SU-DHL-6 (cell line): Measurements from ENCODE around the gene TNXB.

Source experiments
- H2AFZ ChIP-seq: fragments of 200-600 bp; sonication (generic); 2 replicates; pipeline ENCODE4 v1.6.1; 2014; ENCODE audit warnings: low read depth, mild to moderate bottlenecking, moderate library complexity, mixed read lengths, antibody characterized with exemption, low read length; ENCODE audit not compliant: severe bottlenecking
- H3F3A ChIP-seq: fragments of 200-600 bp; shearing (Covaris generic); 2 replicates; pipeline ENCODE4 v1.6.0; 2016; ENCODE audit warnings: antibody characterized with exemption, mild to moderate bottlenecking; ENCODE audit not compliant: insufficient read depth
- H3K27ac ChIP-seq: fragments of 200-600 bp; sonication (generic); 2 replicates; pipeline ENCODE4 v1.5.1; 2016; ENCODE audit warnings: low read depth, mild to moderate bottlenecking, low read length, moderate library complexity, mixed read lengths
- H3K27me3 ChIP-seq: fragments of 200-600 bp; sonication (generic), shearing (Covaris generic); 2 replicates; pipeline ENCODE4 v1.6.0; 2014; ENCODE audit warnings: mild to moderate bottlenecking, low read length
- H3K36me3 ChIP-seq: fragments of 200-600 bp; sonication (generic); 2 replicates; pipeline ENCODE4 v1.6.1; 2014; ENCODE audit warnings: mild to moderate bottlenecking, low read length, mixed read lengths
- H3K4me2 ChIP-seq: fragments of 300-600, 200-600 bp; shearing (Covaris generic), sonication (generic); 2 replicates; pipeline ENCODE4 v1.6.0; 2014; ENCODE audit warnings: low read length, low read depth, mild to moderate bottlenecking; ENCODE audit not compliant: poor library complexity, severe bottlenecking
- H3K4me3 ChIP-seq: fragments of 200-600 bp; sonication (generic); 2 replicates; pipeline ENCODE4 v1.5.1; 2014; ENCODE audit warnings: antibody characterized with exemption, low read length, mild to moderate bottlenecking, mixed read lengths; ENCODE audit not compliant: insufficient read depth, poor library complexity, severe bottlenecking
- H3K79me2 ChIP-seq: fragments of 200-600 bp; sonication (generic); 2 replicates; pipeline ENCODE4 v1.6.1; 2014; ENCODE audit warnings: mild to moderate bottlenecking, low read length, moderate library complexity; ENCODE audit not compliant: insufficient read depth
- H3K9ac ChIP-seq: fragments of 200-600 bp; sonication (generic); 2 replicates; pipeline ENCODE4 v1.7.0; 2014; ENCODE audit warnings: mild to moderate bottlenecking, low read length
- H3K9me2 ChIP-seq: fragments of 200-600 bp; sonication (generic); replicated peaks from 2 replicates; pipeline ENCODE4 v1.6.1; 2014; ENCODE audit warnings: low read length; ENCODE audit not compliant: insufficient read depth
- H3K9me3 ChIP-seq: fragments of 200-600 bp; sonication (generic); 2 replicates; pipeline ENCODE4 v1.6.1; 2014; ENCODE audit warnings: low read length, mixed read lengths; ENCODE audit not compliant: insufficient read depth
- H4K20me1 ChIP-seq: fragments of 200-600 bp; sonication (generic); 2 replicates; pipeline ENCODE4 v1.6.1; 2014; ENCODE audit warnings: low read depth, mild to moderate bottlenecking, antibody characterized with exemption, low read length, moderate library complexity, mixed read lengths
- CTCF ChIP-seq: fragments of 200-600 bp; sonication (generic); IDR thresholded peaks from one replicate; pipeline ENCODE4 v1.5.1; 2017; ENCODE audit warnings: antibody characterized with exemption, mild to moderate bottlenecking, low read length, moderate library complexity; ENCODE audit not compliant: insufficient read depth, poor library complexity, severe bottlenecking
- EZH2phosphoT487 ChIP-seq: fragments of 200-600 bp; sonication (generic), shearing (Covaris generic); conservative IDR thresholded peaks from 2 replicates; pipeline ENCODE4 v1.6.1; 2018; ENCODE audit warnings: mild to moderate bottlenecking, antibody characterized with exemption, low read length, moderate library complexity, mixed read lengths

Gene TNXB

GRCh38 chr6:32115623-32116022 lies 6.5 kb upstream of the TNXB start:
- no peak overlapping the region for H2AFZ ChIP-seq
- H3K27ac ChIP-seq: no peak overlapping the region
- no peak overlapping the region for H3K9ac ChIP-seq
- H3K27me3 ChIP-seq: no peaks in the 10 kb centered on the region
- no peaks in the 10 kb centered on the region for H3K9me2 ChIP-seq
- no peaks in the 10 kb centered on the region for H3K79me2 ChIP-seq
- no peak overlapping the region for H3K4me3 ChIP-seq
- H3K9me3 ChIP-seq: no peaks in the 10 kb centered on the region
- TF ChIP-seq EZH2phosphoT487 (no peak), CTCF (no peak)
- no peaks in the 10 kb centered on the region for H4K20me1 ChIP-seq
- no peak overlapping the region for H3K4me2 ChIP-seq
- H3K36me3 ChIP-seq: no peaks in the 10 kb centered on the region; the same call in 1 of the 2 replicates
- H3F3A ChIP-seq: no peaks in the 10 kb centered on the region

GRCh38 chr6:32114796-32115195 lies 5.7 kb upstream of the TNXB start:
- no peak overlapping the region for H3K4me2 ChIP-seq

GRCh38 chr6:32113386-32114352 lies 4.5 kb upstream of the TNXB start:
- Histone ChIP-seq H3K36me3 (no peaks in the 10 kb centered on the region; the same call in 1 of the 2 replicates), H2AFZ (no peak overlapping the region), H3K9me2 (no peaks in the 10 kb centered on the region), H3F3A (no peaks in the 10 kb centered on the region), H4K20me1 (no peaks in the 10 kb centered on the region), H3K9me3 (no peaks in the 10 kb centered on the region), H3K27me3 (no peaks in the 10 kb centered on the region), H3K9ac (no peak overlapping the region), H3K27ac (no peak overlapping the region), H3K4me2 (no peak overlapping the region), H3K4me3 (no peak overlapping the region), H3K79me2 (no peaks in the 10 kb centered on the region)
- TF ChIP-seq CTCF: no peak
- no peak for TF ChIP-seq EZH2phosphoT487

More at GRCh38 chr6:32114796-32115195, 5.7 kb upstream of the TNXB start:
- Histone ChIP-seq H2AFZ (no peak overlapping the region), H3K9me3 (no peaks in the 10 kb centered on the region), H3F3A (no peaks in the 10 kb centered on the region), H3K27me3 (no peaks in the 10 kb centered on the region), H3K36me3 (no peaks in the 10 kb centered on the region; the same call in 1 of the 2 replicates), H3K9ac (no peak overlapping the region), H3K4me3 (no peak overlapping the region), H3K79me2 (no peaks in the 10 kb centered on the region), H3K27ac (no peak overlapping the region), H3K9me2 (no peaks in the 10 kb centered on the region), H4K20me1 (no peaks in the 10 kb centered on the region)
- TF ChIP-seq CTCF (no peak), EZH2phosphoT487 (no peak)
